Lower leg skin (tissue), 4 donors: Measurements from ENCODE around the gene MCUB. TPM values are rescaled to one million over a fixed set of nuclear protein-coding genes. Genes with fewer than 3 reads are reported as not detected.

ENCODE experiments used
- DNase-seq, 2 donors: peaks; one replicate each; pipeline ENCODE4 v3.0.0-alpha.2; 2019; ENCODE audit warnings: low spot score in 2 of 2
- H3K4me3 ChIP-seq: fragments of 200-600 bp; sonication (generic); 2 replicates; pipeline ENCODE4 v1.5.1; 2017; ENCODE audit warnings: mild to moderate bottlenecking, low read depth; ENCODE audit not compliant: poor library complexity, severe bottlenecking
- CTCF ChIP-seq, 3 donors: fragments of 450-650 bp; IDR thresholded peaks; one replicate each; pipeline ENCODE4 v1.5.1; 2016; ENCODE audit warnings: antibody characterized with exemption in 3 of 3, mild to moderate bottlenecking in 3 of 3, moderate library complexity in 2 of 3
- POLR2A ChIP-seq, 2 donors: fragments of 450-650 bp; IDR thresholded peaks; one replicate each; pipeline ENCODE4 v1.6.1; 2016 to 2017; ENCODE audit warnings: antibody characterized with exemption in 2 of 2, mild to moderate bottlenecking in 1 of 2, moderate library complexity in 1 of 2
- WGBS, 2 donors: methylation state at CpG; one replicate each; pipeline ENCODE4 v1.1.5; 2018; 5-methylcytosine and 5-hydroxymethylcytosine counted together
- intact Hi-C: fragments of 100-400 bp; cut with DNase I; formaldehyde crosslinking; loops from one replicate; pipeline ENCODE4 v1.15.0; 2023; ENCODE audit warnings: low total_unique reads
- total RNA-seq, 4 donors: library from RNA; depleted of rRNA; stranded (reverse); fragments of >200 nt; gene quantifications; one replicate each; pipeline ENCODE4 v1.1.0, GENCODE V29; 2016

Gene MCUB
- total RNA-seq, 4 donors from 2014 or later, result 11.8 to 84.9 (median 45.9) TPM

- intact Hi-C loops, result no loop called here
- WGBS, 2 donors, result 96 to 98% methylated on average over 3 of the region's 3 CpGs
- TF ChIP-seq CTCF (IDR thresholded peaks at IDR 0.05) (no peak), POLR2A (IDR thresholded peaks at IDR 0.05) (no peak)
- H3K4me3 ChIP-seq, result no peak overlapping the region
- no peak for DNase-seq
Observed at GRCh38 chr4:109600431-109600830, 40.4 kb downstream of the MCUB start.

- intact Hi-C loops, result no loop called here
- DNase-seq, result no peak
- WGBS, 2 donors, result 97 to 100% methylated on average over 2 of the region's 2 CpGs
- no peak overlapping the region for H3K4me3 ChIP-seq
- no peak for TF ChIP-seq CTCF (IDR thresholded peaks at IDR 0.05)
- no peak for TF ChIP-seq POLR2A (IDR thresholded peaks at IDR 0.05)
Observed at GRCh38 chr4:109601336-109601735, 41.3 kb downstream of the MCUB start.

- no peak overlapping the region for H3K4me3 ChIP-seq
- no peak for TF ChIP-seq CTCF (IDR thresholded peaks at IDR 0.05)
- TF ChIP-seq POLR2A (IDR thresholded peaks at IDR 0.05), result no peak
- intact Hi-C loops, result no loop called here
- DNase-seq, result no peak
Observed at GRCh38 chr4:109607976-109608375, 47.9 kb downstream of the MCUB start.

- 38 to 68% methylated on average over 1 of the region's 1 CpG for WGBS, 2 donors
- TF ChIP-seq POLR2A (IDR thresholded peaks at IDR 0.05), result no peak
- no peak for TF ChIP-seq CTCF (IDR thresholded peaks at IDR 0.05)
- intact Hi-C loops, result no loop called here
- no peak for DNase-seq
- H3K4me3 ChIP-seq, result no peak overlapping the region
Observed at GRCh38 chr4:109608879-109609278, 48.8 kb downstream of the MCUB start.

- intact Hi-C loops, result no loop called here
- WGBS, 2 donors, result 66 to 76% methylated on average over 2 of the region's 2 CpGs
- H3K4me3 ChIP-seq, result no peak overlapping the region
- TF ChIP-seq POLR2A (IDR thresholded peaks at IDR 0.05), result no peak
- no peak for TF ChIP-seq CTCF (IDR thresholded peaks at IDR 0.05)
- DNase-seq, result no peak
Observed at GRCh38 chr4:109609431-109609830, 49.4 kb downstream of the MCUB start.

GRCh38 chr4:109610489-109610888 is 50.4 kb downstream of the MCUB start:
- intact Hi-C loops, result no loop called here
- DNase-seq, result no peak
- H3K4me3 ChIP-seq, result no peak overlapping the region
- TF ChIP-seq CTCF (IDR thresholded peaks at IDR 0.05), result no peak
- WGBS, 2 donors, result 92 to 97% methylated on average over 5 of the region's 5 CpGs
